ENCODE results near the gene RAP1GAP. TPM values are rescaled to one million over a fixed set of nuclear protein-coding genes. Genes with fewer than 3 reads are reported as not detected.

Gene RAP1GAP
- total and polyA plus RNA-seq, 8 donors: 21.1 to 117 (median 59.2) TPM

DNA sequence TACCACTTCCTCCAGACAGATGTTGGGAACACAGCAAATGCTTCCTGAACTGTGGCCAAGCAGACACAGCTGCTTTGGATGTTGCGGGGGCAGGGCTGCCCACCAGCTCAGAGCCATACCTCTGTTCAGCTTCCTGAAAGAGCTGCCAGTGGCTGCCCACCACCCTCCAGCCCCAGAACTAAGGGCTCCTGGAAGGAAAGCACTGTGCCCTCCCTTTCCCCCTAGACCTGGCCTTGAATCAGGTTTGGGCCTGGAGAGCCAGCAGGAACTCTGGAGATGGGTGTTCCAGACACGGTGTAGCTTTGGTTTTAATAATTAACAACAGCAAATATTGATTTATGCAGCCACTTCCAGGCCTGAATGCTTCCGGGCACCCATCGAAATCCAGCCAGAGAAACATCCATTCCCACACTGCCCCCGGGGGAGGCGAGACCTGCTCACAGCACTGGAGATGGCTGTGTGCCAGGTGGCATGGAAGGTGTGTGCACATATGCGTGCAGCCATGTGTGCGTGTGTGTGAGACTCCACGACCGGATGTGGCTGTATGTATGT, 45.7 kb downstream of the RAP1GAP start:
- intact Hi-C loops (cut with DNase I; ENCODE audit: low total_unique reads): no loop called here
- no peaks in the 10 kb centered on the region for H3K9me3 ChIP-seq
- no peaks in the 10 kb centered on the region for H3K36me3 ChIP-seq
- H3K27ac ChIP-seq: peak overlapping the region; percentile 86 to 96 (median 88)
- no peak overlapping the region for H3K4me3 ChIP-seq
- TF ChIP-seq POLR2A (IDR thresholded peaks at IDR 0.05): no peak
- TF ChIP-seq POLR2AphosphoS5 (IDR thresholded peaks at IDR 0.05): peak in 2 of 3 donors; percentile 73 to 86
- TF ChIP-seq EP300 (IDR thresholded peaks at IDR 0.05): no peak
- TF ChIP-seq, protein P1, sequence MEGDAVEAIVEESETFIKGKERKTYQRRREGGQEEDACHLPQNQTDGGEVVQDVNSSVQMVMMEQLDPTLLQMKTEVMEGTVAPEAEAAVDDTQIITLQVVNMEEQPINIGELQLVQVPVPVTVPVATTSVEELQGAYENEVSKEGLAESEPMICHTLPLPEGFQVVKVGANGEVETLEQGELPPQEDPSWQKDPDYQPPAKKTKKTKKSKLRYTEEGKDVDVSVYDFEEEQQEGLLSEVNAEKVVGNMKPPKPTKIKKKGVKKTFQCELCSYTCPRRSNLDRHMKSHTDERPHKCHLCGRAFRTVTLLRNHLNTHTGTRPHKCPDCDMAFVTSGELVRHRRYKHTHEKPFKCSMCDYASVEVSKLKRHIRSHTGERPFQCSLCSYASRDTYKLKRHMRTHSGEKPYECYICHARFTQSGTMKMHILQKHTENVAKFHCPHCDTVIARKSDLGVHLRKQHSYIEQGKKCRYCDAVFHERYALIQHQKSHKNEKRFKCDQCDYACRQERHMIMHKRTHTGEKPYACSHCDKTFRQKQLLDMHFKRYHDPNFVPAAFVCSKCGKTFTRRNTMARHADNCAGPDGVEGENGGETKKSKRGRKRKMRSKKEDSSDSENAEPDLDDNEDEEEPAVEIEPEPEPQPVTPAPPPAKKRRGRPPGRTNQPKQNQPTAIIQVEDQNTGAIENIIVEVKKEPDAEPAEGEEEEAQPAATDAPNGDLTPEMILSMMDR (IDR thresholded peaks at IDR 0.05): no peak
- 28 to 65% (median 43%) methylated on average over 9 to 10 of the region's 10 CpGs for WGBS, 5 donors
- peaks cover 0 to 55% (median 8%) of the 10 kb centered on the region in 3 donors for H3K27me3 ChIP-seq
- peak; percentile 94 to 97 for DNase-seq
- H3K4me1 ChIP-seq: peaks cover 46 to 79% (median 64%) of the 10 kb centered on the region in 4 donors

DNA sequence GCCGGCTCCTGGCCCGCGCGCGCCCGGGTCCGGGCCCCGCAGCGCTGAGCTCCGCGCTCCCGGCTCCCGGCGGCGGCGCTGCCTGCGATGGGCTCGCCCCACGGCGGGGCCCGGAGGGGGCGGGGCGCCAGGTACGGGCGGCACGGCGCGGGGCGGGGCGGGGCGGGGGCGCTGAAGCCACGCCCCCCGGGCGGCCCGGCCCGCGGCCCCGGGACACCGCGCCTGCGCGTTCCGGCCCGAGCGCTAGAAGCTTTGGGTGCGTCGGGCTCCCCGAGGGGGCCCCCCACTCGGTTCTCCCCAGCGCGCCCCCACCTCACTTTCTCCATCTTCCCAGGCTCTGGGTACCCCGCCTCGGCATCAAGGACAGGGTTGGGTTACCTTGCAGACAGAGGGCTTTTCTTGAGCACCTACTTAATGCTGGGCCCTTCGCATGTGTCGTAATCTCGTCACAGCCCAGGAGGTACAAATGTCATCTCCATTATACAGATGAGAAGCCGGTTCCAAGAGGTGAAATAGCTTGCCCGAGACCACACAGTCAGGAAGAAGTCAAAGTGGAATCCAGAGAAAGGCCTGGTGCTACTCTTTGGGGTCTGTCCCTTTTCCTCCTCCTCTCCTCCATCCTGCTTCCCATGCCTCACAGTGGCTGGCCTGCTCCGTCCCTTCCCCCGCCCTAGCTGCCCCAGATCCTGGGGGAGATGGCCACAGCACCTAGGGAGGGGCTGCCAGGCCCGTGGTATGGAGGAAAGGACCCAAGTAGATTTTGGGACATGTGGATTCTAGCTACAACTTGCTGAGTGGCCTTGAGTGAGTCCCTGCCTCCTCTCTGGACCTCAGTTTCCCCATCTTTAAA, 46.5 kb downstream of the RAP1GAP start:
- peak overlapping the region; percentile 22 to 60 (median 54) for H3K4me3 ChIP-seq
- intact Hi-C loops (cut with DNase I; ENCODE audit: low total_unique reads): no loop called here
- no peaks in the 10 kb centered on the region for H3K9me3 ChIP-seq
- H3K27me3 ChIP-seq: peaks cover 0 to 52% (median 8%) of the 10 kb centered on the region in 3 donors
- peak overlapping the region; percentile 86 to 96 (median 88) for H3K27ac ChIP-seq
- DNase-seq: peak; percentile 81 to 85
- H3K4me1 ChIP-seq: peaks cover 47 to 85% (median 65%) of the 10 kb centered on the region in 4 donors
- peaks cover 0 to 3% (median 0%) of the 10 kb centered on the region in 4 donors for H3K36me3 ChIP-seq
- WGBS, 5 donors: 5 to 19% (median 15%) methylated on average over 15 to 61 of the region's 62 CpGs
- TF ChIP-seq POLR2AphosphoS5 (IDR thresholded peaks at IDR 0.05) (no peak), POLR2A (IDR thresholded peaks at IDR 0.05) (no peak), EP300 (IDR thresholded peaks at IDR 0.05) (no peak)
- TF ChIP-seq, protein P1 (IDR thresholded peaks at IDR 0.05): no peak

DNA sequence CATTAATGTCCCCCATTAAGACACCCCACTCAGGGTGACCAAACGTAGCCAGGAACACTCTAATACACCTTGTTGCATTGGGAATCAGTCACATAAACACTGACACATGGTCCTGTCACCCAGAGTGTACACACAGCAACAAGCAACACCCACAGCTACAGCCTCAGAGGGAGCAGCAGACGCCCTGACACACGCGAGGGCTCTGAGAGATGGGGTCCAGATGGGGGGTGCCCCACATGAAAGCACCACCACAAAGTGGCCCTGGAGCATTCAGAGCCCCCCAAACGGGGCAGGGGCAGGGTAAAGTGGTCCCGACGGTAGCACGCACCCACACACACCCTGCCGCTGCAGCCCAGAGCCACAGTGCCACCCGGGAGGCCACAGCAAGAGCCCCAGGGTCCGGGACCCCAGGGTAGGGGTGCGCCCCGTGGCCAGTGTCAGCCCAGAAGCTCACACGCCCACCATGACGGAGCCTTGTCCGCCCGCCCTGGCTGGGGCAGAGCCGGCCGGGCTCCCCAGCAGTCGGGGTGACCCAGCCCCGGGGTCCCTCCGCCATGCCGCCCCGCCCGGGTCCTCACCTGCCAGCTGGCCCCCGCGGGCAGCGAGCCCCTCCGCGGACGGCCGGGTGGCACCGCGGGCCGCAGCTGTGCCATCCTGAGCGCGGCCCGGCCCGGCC, 47.3 kb downstream of the RAP1GAP start:
- H3K9me3 ChIP-seq: no peaks in the 10 kb centered on the region
- H3K27ac ChIP-seq: peak overlapping the region; percentile 77 to 86 (median 81)
- 14 to 40% (median 21%) methylated on average over 1 to 39 of the region's 39 CpGs for WGBS, 5 donors
- TF ChIP-seq, protein P1 (IDR thresholded peaks at IDR 0.05): no peak
- TF ChIP-seq EP300 (IDR thresholded peaks at IDR 0.05) (no peak), POLR2A (IDR thresholded peaks at IDR 0.05) (no peak), POLR2AphosphoS5 (IDR thresholded peaks at IDR 0.05) (no peak)
- H3K27me3 ChIP-seq: peaks cover 0 to 49% (median 8%) of the 10 kb centered on the region in 3 donors
- intact Hi-C loops (cut with DNase I; ENCODE audit: low total_unique reads): no loop called here
- peaks cover 0 to 10% (median 0%) of the 10 kb centered on the region in 4 donors for H3K36me3 ChIP-seq
- DNase-seq: no peak
- H3K4me3 ChIP-seq: peak overlapping the region; percentile 53 to 66 (median 58)
- H3K4me1 ChIP-seq: peaks cover 45 to 83% (median 66%) of the 10 kb centered on the region in 4 donors

DNA sequence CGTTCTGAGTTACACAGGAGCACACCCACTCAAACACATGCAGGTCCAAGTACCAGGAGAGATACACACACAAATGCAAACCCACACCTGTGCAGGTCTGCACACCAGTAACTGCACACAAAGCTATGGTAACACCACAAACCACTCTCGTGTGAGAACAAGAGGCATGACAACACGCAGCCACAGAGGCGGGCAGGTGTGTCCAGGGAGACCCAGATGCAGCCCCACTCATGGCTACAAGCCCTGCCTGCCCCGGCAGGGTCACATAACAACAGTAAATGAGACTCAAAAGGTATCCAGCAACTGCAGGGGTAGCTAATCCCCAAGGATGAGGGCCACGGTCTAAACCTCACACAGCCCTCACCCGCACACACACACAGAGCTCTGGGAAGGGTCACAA, 48.1 kb downstream of the RAP1GAP start:
- Histone ChIP-seq H3K36me3 (peaks cover 0 to 10% (median 0%) of the 10 kb centered on the region in 4 donors), H3K27me3 (peaks cover 0 to 49% (median 8%) of the 10 kb centered on the region in 3 donors), H3K4me1 (peaks cover 40 to 81% (median 65%) of the 10 kb centered on the region in 4 donors), H3K4me3 (peak overlapping the region; percentile 53 to 66 (median 58)), H3K27ac (peak overlapping the region; percentile 77 to 86 (median 81)), H3K9me3 (no peaks in the 10 kb centered on the region)
- WGBS, 5 donors: 26 to 63% (median 47%) methylated on average over 5 to 7 of the region's 7 CpGs
- DNase-seq: no peak
- intact Hi-C loops (cut with DNase I; ENCODE audit: low total_unique reads): no loop called here
- TF ChIP-seq POLR2A (IDR thresholded peaks at IDR 0.05): no peak
- TF ChIP-seq EP300 (IDR thresholded peaks at IDR 0.05): no peak
- TF ChIP-seq POLR2AphosphoS5 (IDR thresholded peaks at IDR 0.05): no peak
- TF ChIP-seq, protein P1 (IDR thresholded peaks at IDR 0.05): no peak

All from stomach (tissue), 9 donors.